ENCODE results near the gene LANCL1. TPM values are rescaled to one million over a fixed set of nuclear protein-coding genes. Genes with fewer than 3 reads are reported as not detected.

LANCL1 gene
- polyA plus RNA-seq (ENCODE audit: insufficient read length in 3 of 3) = 10 to 100 TPM; 79.2 to 88.3 (median 84.9) TPM

- peak; percentile 71 to 80 (median 72) for DNase-seq (ENCODE audit: low read depth in 3 of 3, low spot score in 2 of 3)
Measured at GRCh38 chr2:210476194-210477128, at the start of gene LANCL1. Gene LANCL1 (minus strand): TSS chr2:210476759. CDS start chr2:210476396, 363 bp downstream.

DNA sequence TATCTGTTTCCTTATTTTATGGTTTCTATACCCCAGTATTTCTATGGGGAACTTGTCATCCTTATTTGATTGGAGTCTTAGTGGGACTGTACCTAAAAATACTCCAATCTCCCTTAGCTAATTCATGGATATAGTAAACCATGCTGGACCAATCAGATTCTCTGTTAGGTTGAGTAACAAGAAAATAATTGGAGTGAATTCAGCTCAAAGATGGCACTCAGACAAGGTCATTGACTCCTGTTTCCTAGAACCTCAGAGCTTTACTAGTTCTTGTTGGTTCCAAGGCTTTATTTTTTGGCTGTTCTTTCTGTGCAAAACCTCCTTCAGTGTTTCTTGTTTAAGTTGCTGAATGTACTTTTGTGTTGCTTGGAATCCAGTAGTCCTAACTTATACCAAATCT lies 48.0 kb upstream of the LANCL1 start:
- no peak for DNase-seq (ENCODE audit: low read depth in 3 of 3, low spot score in 2 of 3)

DNA sequence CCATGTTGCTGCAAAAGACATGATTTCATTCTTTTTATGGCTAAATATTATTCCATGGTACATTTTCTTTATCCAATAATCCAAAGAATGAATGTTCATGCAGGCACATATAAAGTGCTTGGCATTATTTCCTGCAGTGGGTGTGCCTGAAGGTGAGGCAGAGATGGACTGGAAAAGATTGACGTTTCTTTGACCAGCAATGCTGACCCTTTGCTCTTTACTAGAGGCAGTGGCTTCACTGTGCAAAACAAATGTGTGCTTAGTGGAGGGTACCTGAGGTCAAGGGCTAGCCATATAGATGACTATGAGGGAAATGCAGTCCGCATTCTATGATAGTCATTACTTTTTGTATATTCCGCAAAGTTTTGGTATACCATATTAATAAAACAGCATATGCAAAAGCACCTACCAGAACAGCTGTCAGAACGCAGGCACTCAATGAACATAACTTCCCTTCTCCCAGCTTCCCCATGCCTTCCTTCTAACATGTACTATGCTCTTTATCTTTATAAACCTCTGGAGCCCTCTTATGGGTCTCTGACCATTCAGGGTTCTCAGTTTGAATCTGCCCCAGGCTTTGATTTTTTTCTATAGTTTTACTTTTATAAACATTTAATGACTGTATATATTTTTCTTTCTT lies 47.2 kb upstream of the LANCL1 start:
- DNase-seq (ENCODE audit: low read depth in 3 of 3, low spot score in 2 of 3) = no peak

- DNase-seq (ENCODE audit: low read depth in 3 of 3, low spot score in 2 of 3) = no peak
Measured at GRCh38 chr2:210522399-210522798, 45.8 kb upstream of the LANCL1 start.

GRCh38 chr2:210519594-210519993 lies 43.0 kb upstream of the LANCL1 start:
- DNase-seq (ENCODE audit: low read depth in 3 of 3, low spot score in 2 of 3) = no peak

GRCh38 chr2:210517264-210517663 lies 40.7 kb upstream of the LANCL1 start:
- no peak for DNase-seq (ENCODE audit: low read depth in 3 of 3, low spot score in 2 of 3)

- no peak for DNase-seq (ENCODE audit: low read depth in 3 of 3, low spot score in 2 of 3)
Measured at GRCh38 chr2:210515911-210516310, 39.4 kb upstream of the LANCL1 start.

- no peak for DNase-seq (ENCODE audit: low read depth in 3 of 3, low spot score in 2 of 3)
Measured at GRCh38 chr2:210503725-210504191, 27.2 kb upstream of the LANCL1 start.

DNA sequence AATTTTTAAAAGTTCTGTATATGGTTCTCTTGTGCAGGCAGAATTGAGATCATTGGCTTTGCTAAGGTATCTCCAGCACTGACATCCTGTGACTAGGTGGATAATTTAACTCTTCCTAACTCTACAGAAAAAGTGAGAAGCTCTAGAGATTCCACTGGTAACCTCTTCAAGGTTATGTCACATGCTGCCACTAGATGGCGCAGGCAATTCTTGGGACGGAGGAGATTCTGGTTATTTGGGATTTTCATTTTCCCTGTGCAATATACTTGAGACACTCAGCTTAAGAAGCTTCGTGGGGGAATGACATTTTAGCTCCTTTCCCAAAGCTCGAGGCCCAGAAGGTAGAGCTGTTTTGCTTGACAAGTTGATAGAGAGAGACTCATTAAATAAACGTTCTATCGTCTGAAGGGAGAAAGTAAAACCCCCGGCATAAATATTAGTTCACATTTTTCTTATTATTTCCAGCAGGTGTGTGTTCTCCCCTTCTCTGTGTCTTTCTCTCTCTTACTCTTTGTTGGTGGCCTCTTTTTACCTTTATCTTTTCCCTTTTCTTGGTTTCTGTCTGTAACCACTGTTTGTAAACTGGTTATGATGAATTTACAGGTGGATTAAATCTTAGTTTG lies 26.6 kb upstream of the LANCL1 start:
- no peak for DNase-seq (ENCODE audit: low read depth in 3 of 3, low spot score in 2 of 3)

- DNase-seq (ENCODE audit: low read depth in 3 of 3, low spot score in 2 of 3) = no peak
Measured at GRCh38 chr2:210496512-210496911, 20.0 kb upstream of the LANCL1 start.

- DNase-seq (ENCODE audit: low read depth in 3 of 3, low spot score in 2 of 3) = no peak
Measured at GRCh38 chr2:210493528-210493927, 17.0 kb upstream of the LANCL1 start.

DNA sequence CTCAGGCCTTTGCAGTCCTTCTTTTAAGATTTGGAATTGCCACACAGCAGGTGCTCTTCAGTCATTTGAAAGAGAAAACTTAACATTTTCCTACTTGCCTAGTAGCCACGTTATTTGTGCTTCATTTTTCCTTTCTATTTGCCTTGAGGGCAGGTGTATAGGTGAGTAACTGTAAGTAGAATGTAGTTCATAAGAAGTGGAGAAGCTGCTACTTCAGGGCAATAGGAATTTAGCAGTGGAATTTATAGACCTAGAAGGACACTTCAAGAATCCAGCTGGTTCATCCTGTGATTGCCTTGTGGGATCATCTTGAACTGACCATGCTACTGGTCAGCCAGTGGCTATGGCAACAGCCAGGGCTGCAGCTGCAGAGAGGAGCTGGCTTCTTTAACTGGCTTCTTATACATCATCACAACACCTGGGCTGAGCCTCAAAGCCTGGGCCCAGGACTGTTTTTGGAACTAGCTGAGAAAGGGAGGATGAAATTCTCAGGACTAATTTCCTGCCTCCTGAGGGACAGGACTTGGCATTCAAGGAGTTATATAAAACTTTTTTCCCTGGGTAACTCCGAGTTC lies 5.1 kb upstream of the LANCL1 start:
- DNase-seq (ENCODE audit: low read depth in 3 of 3, low spot score in 2 of 3) = no peak

GRCh38 chr2:210480764-210481163 lies 4.2 kb upstream of the LANCL1 start:
- no peak for DNase-seq (ENCODE audit: low read depth in 3 of 3, low spot score in 2 of 3)

DNA sequence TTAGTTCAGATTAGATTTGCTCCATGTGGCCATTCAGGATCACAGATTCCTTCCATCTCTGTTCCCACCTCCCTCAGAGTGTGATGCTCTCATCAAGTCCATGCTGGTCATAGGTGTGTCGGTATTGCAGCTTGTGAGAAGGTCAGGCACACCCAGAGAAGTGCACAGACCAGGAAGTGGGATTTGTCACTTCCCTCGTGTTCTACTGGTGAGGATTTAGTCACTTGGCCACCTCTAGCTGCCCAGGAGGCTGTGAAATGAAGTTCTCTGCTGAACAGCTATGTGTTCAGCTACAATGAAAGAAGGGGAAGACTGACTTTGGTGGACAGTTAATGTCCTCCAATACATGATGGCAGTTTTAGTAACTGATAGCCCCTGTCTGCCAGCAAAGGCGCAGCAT lies 3.5 kb upstream of the LANCL1 start:
- DNase-seq (ENCODE audit: low read depth in 3 of 3, low spot score in 2 of 3) = no peak

DNA sequence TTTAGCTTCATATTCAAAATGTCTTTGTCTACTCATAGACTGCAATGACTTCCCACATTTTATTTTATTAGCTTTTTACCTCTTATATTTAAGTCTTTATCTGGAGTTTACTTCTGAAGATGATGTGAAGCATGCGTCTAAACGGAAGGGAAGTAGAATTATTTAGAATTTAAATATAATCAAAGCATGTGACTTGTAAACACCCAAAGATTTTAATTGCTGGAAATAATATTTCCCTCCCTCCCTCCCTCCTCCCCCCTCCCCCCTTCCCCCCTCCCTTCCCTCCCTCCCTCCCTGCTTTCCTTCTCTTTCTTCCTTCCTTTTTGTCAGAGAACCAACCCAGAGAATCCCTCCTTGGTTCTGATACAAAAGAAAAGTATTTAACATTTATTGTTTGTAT lies 2.1 kb upstream of the LANCL1 start:
- no peak for DNase-seq (ENCODE audit: low read depth in 3 of 3, low spot score in 2 of 3)

GRCh38 chr2:210477496-210477895 lies 937 bp upstream of the LANCL1 start:
- no peak for DNase-seq (ENCODE audit: low read depth in 3 of 3, low spot score in 2 of 3)

- no peak for DNase-seq (ENCODE audit: low read depth in 3 of 3, low spot score in 2 of 3)
Measured at GRCh38 chr2:210475706-210476105, 853 bp downstream of the LANCL1 start.

GRCh38 chr2:210474776-210475175 lies 1.8 kb downstream of the LANCL1 start:
- no peak for DNase-seq (ENCODE audit: low read depth in 3 of 3, low spot score in 2 of 3)

- no peak for DNase-seq (ENCODE audit: low read depth in 3 of 3, low spot score in 2 of 3)
Measured at GRCh38 chr2:210461401-210461800, 15.2 kb downstream of the LANCL1 start.

DNA sequence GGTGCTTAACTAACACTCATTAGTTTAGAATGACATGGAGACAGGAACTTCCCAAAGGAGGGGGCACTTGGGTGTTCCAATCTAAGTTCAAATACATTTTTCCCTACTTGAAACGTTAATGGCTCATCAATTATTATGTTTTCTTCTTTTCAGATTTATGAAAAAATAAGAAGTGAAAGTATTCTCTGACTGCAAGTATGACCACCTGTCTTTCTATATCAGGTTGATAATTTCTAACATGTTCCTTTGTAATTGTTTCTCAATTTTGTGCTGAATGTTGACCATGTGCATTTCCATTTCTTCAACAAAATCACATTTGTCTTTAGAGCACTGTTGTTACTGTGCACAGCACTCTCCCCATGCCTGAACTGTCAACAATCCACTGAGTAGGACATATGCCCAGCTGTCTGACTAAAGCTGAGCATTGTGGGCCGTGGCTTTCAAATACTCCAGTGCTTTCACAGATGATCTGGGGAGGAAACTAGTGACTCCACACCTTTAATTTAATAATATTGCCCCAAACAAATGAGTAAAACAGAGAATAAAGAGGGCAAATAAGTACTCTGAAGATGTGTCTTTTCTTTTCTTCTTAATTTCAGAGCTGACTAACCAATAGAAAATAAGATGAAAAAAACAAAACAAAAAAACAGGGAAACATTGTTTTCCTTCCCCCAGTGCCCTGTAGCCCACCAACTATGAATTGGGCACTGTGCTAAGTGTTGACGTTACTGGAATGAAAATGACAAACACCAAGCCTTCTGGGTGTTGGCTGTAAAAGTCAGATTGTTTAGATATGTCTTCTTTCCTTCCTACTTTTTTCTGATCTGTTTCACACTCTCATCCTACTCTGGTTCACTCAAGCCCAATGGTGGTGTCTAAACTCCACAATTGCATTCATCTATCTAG lies 16.0 kb downstream of the LANCL1 start:
- DNase-seq (ENCODE audit: low read depth in 3 of 3, low spot score in 2 of 3) = no peak

Measured in right renal cortex interstitium (tissue), 3 donors.